Upper lobe of left lung (tissue), 4 donors: ENCODE results near the gene ABCC6.
"Not testable (repeated sequence)": the region's sequence is repeated elsewhere in the genome, so short reads cannot be mapped to it uniquely, and the experiment has no call there.

Experiments used
- EP300 ChIP-seq, 4 donors: sonication (generic); formaldehyde crosslinking; IDR thresholded peaks; one replicate each; pipeline ENCODE4 v1.5.1; 2017; ENCODE audit warnings: antibody characterized with exemption in 4 of 4, control low read depth in 2 of 4
- POLR2A ChIP-seq, 4 donors: fragments of 450-650 bp; IDR thresholded peaks; one replicate each; pipeline ENCODE4 v1.5.1; 2016 to 2017; ENCODE audit warnings: antibody characterized with exemption in 4 of 4, mild to moderate bottlenecking in 2 of 4
- TF ChIP-seq, protein P1 (sequence below), 6 experiments: fragments of 450-650 bp in 4 of 6; fragments of 200-600 bp in 2 of 6; sonication (generic) in 2 of 6; IDR thresholded peaks; one replicate each; pipeline ENCODE4 v1.5.1; 2016 to 2019; ENCODE audit warnings: antibody characterized with exemption in 6 of 6

DNA sequence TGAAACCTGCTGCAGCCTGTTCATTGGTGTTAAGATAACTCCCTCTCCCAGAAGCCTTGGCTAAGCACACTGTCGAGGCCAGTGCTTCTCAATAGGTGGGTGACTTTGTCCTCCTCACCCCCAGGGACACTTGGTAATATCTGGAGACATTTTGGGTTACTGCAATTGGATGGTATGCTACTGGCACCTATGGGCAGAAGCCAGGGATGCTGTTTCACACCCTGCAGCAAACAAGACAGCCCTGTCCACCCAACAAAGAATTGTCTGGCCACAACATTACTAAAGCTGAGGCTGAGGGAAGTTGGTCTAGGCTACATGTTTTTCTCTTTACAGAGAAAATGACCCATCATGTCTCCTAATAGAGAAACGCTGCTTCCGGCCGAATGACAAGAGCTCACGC, 4.9 kb downstream of the ABCC6 start:
- TF ChIP-seq, protein P1, sequence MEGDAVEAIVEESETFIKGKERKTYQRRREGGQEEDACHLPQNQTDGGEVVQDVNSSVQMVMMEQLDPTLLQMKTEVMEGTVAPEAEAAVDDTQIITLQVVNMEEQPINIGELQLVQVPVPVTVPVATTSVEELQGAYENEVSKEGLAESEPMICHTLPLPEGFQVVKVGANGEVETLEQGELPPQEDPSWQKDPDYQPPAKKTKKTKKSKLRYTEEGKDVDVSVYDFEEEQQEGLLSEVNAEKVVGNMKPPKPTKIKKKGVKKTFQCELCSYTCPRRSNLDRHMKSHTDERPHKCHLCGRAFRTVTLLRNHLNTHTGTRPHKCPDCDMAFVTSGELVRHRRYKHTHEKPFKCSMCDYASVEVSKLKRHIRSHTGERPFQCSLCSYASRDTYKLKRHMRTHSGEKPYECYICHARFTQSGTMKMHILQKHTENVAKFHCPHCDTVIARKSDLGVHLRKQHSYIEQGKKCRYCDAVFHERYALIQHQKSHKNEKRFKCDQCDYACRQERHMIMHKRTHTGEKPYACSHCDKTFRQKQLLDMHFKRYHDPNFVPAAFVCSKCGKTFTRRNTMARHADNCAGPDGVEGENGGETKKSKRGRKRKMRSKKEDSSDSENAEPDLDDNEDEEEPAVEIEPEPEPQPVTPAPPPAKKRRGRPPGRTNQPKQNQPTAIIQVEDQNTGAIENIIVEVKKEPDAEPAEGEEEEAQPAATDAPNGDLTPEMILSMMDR (IDR thresholded peaks at IDR 0.05), result not testable (repeated sequence)
- TF ChIP-seq POLR2A, EP300 (IDR thresholded peaks at IDR 0.05): not testable (repeated sequence)
